ENCODE measurements around the gene RNF8.
"Not testable (repeated sequence)": the region's sequence is repeated elsewhere in the genome, so short reads cannot be mapped to it uniquely, and the experiment has no call there.

The RNF8 gene

DNA sequence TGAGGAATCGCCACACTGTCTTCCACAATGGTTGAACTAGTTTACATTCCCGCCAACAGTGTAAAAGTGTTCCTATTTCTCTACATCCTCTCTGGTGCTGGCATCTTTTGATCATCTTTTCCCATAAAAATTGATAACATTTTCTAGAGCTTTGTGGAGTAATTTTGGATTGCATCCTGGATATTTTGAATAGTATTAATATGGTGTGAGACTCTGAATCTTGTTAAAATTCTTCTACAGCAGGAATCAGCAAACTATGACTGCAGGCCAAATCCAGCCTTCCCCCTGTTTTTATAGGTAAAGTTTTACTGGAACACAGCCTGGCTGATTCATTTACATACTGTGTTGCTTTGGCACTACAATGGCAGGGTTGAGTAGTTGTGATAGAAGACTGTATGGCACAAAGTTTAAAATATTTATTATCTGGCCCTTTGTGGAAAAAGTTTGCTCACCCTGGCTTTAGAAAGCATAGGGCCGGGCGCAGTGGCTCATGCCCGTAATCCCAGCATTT is 15.0 kb upstream of the RNF8 start:
- DNase-seq (ENCODE audit: low read depth) = peak; percentile 57
- H3K4me3 ChIP-seq (ENCODE audit: low read depth, low read length) = no peak overlapping the region
- TF ChIP-seq, protein P1, sequence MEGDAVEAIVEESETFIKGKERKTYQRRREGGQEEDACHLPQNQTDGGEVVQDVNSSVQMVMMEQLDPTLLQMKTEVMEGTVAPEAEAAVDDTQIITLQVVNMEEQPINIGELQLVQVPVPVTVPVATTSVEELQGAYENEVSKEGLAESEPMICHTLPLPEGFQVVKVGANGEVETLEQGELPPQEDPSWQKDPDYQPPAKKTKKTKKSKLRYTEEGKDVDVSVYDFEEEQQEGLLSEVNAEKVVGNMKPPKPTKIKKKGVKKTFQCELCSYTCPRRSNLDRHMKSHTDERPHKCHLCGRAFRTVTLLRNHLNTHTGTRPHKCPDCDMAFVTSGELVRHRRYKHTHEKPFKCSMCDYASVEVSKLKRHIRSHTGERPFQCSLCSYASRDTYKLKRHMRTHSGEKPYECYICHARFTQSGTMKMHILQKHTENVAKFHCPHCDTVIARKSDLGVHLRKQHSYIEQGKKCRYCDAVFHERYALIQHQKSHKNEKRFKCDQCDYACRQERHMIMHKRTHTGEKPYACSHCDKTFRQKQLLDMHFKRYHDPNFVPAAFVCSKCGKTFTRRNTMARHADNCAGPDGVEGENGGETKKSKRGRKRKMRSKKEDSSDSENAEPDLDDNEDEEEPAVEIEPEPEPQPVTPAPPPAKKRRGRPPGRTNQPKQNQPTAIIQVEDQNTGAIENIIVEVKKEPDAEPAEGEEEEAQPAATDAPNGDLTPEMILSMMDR (IDR thresholded peaks at IDR 0.05; ENCODE audit: control insufficient read depth, extremely low read depth, insufficient read depth) = no peak

DNA sequence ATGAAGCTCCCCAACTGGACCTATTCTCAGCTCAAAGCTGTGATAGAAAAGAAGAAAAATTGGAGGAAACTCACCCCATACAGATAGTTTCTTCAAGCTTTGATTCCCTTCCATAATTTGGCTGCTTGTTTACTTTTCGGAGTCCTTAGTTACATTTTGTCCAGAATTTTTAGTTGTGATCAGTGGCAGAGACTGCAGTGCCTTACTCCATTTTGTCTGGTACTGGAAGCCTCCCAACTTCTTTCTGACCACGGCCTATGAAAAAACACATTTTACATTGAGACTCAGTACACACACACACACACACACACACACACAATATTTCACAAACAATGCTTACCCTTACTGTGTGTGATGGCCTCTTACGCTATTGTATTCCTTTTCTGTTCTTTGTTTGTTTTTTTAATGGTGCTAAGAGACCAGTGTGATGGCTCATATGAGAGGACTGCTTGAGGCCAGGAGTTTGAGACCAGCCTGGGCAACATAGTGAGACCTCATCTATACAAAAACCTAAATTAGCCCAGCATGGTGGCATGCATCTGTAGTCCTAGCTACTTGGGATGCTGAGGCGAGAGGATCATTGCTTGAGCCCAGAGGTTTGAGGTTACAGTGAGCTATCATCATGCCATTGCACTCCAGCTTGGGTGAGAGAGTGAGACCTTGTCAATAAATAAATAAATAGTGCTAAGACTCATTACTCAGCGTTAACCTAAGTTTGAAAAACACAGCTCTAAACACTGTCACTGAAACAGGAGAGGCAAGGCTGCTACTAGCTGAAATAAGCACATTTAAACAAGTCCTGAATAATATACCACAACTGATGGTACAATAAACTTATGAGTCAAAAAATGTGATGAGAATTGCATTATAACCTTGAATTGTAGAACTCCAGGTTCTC is 13.8 kb upstream of the RNF8 start:
- H3K4me3 ChIP-seq (ENCODE audit: low read depth, low read length) = no peak overlapping the region
- TF ChIP-seq, protein P1 (IDR thresholded peaks at IDR 0.05; ENCODE audit: control insufficient read depth, extremely low read depth, insufficient read depth) = no peak
- DNase-seq (ENCODE audit: low read depth) = no peak

DNA sequence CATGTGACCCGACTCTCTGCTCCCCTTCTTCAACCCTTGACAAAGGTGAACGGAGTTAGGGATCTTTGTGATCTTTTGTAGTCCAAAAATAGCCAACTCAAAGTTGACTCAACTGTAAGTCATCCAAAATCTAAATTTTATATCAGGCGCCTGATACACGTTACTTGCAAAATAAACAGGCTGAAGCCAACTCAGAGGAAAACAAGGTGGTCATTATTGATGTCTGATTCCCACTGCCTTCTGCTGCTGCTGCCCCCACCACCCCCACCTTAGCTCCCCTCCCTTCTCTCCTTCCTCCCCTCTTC is 13.2 kb upstream of the RNF8 start:
- TF ChIP-seq, protein P1 (IDR thresholded peaks at IDR 0.05; ENCODE audit: control insufficient read depth, extremely low read depth, insufficient read depth) = no peak
- no peak overlapping the region for H3K4me3 ChIP-seq (ENCODE audit: low read depth, low read length)
- DNase-seq (ENCODE audit: low read depth) = no peak

DNA sequence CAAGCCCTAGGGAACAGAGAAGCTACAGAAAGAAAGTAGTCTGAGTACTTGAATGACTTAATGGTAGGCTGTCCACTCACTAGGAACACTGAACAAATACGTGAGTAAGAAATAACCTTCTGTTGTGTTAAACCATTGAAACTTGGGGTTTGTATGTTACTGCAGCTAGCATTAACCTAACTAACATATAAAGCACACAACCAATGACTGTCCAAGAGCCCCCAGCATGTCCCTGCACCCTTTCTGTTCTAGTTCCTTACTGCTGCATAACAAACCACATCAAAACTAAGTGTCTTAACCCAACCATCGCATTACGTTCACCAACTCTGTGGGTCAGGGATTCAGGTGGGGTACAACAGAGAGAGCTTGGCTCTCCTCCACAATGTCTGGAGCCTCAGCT is 10.5 kb upstream of the RNF8 start:
- TF ChIP-seq, protein P1 (IDR thresholded peaks at IDR 0.05; ENCODE audit: control insufficient read depth, extremely low read depth, insufficient read depth) = no peak
- no peak for DNase-seq (ENCODE audit: low read depth)
- H3K4me3 ChIP-seq (ENCODE audit: low read depth, low read length) = no peak overlapping the region

DNA sequence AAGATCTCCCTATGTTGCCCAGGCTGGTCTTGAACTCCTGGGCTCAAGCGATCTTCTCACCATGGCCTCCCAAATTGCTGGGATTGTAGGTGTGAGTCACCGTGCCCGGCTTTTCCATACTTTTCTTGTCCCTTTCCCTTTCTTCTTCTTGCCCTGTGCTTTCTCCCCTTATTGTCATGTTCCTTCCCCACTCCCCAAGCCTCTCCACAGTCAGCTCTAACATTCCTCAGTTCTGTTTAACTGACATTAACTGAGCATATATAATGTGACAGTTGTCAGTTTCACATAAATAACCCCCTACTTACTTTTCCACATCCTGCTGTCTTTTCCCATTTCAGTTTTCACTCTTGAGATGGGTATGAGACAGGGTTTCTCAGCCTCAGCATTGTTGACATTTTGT is 9.5 kb upstream of the RNF8 start:
- DNase-seq (ENCODE audit: low read depth) = no peak
- TF ChIP-seq, protein P1 (IDR thresholded peaks at IDR 0.05; ENCODE audit: control insufficient read depth, extremely low read depth, insufficient read depth) = no peak
- H3K4me3 ChIP-seq (ENCODE audit: low read depth, low read length) = no peak overlapping the region

DNA sequence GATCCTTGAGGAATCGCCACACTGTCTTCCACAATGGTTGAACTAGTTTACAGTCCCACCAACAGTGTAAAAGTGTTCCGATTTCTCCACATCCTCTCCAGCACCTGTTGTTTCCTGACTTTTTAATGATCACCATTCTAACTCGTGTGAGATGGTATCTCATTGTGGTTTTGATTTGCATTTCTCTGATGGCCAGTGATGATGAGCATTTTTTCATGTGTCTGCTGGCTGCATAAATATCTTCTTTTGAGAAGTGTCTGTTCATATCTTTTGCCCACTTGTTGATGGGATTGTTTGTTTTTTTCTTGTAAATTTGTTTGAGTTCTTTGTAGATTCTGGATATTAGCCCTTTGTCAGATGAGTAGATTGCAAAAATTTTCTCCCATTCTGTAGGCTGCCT is 8.0 kb upstream of the RNF8 start:
- H3K4me3 ChIP-seq (ENCODE audit: low read depth, low read length); DNase-seq (ENCODE audit: low read depth): not testable (repeated sequence)

DNA sequence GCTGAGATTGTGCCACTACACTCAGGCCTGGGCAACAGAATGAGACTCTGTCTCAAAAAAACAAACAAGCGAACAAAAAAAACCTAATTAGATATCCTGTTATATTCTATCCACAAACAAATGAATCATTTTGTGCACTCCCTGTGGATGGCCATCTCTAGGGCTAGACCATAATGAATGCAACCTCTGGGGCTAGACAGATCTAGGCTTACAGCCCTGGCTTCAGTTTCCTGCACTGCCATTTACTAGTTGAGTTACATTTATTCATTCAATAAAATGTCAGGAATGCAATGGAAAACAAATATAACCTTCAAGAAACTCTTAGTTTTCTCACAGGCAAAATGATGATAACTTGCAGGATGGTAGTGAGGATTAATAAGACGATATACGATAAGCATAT is 6.6 kb upstream of the RNF8 start:
- TF ChIP-seq, protein P1 (IDR thresholded peaks at IDR 0.05; ENCODE audit: control insufficient read depth, extremely low read depth, insufficient read depth) = no peak
- H3K4me3 ChIP-seq (ENCODE audit: low read depth, low read length) = no peak overlapping the region
- no peak for DNase-seq (ENCODE audit: low read depth)
